HepG2 (cell line): ENCODE measurements around the gene TUBA3C. TPM values are rescaled to one million over a fixed set of nuclear protein-coding genes. Genes with fewer than 3 reads are reported as not detected.

Source experiments
- ATAC-seq: fragments of 200-7000 bp; cut with Tn5 transposase; 3 replicates; pipeline ENCODE4 v1.9.1; 2020; ENCODE audit warnings: mild to moderate bottlenecking, moderate library complexity
- BruUV-seq: library from RNA; stranded (reverse); fragments of 400-500 nt; replicated peaks from 2 replicates; lab custom pipeline; 2021; lab: Mats Ljungman, UMichigan
- CTCF ChIA-PET: fragments of 300-600 bp; formaldehyde crosslinking; extraction: SDS; loops from one replicate; lab custom pipeline; 2021; ENCODE audit warnings: low total read pairs, inconsistent platforms, low intra/inter-chr PET ratio; lab: Yijun Ruan, JAX
- POLR2A ChIA-PET: fragments of 350-600 bp; sonication (Branson Sonifier 250); formaldehyde crosslinking; loops from one replicate; lab custom pipeline; 2020; ENCODE audit warnings: antibody characterized with exemption, inconsistent platforms; lab: Yijun Ruan, JAX
- DNase-seq: peaks from one replicate; pipeline ENCODE4 v3.0.0-alpha.2; 2015; ENCODE audit warnings: low spot score
- FAIRE-seq: peaks from 3 replicates; lab custom pipeline; 2011; peaks lifted over from hg19 to GRCh38; lab: Jason Lieb, UNC
- H2AFZ ChIP-seq: one replicate; pipeline ENCODE4 v1.6.1; 2011; ENCODE audit warnings: low read length, inconsistent platforms
- H3K27ac ChIP-seq: fragments of 300-600 bp; 3 replicates; pipeline ENCODE4 v1.8.0; 2011; ENCODE audit warnings: mixed run types, mild to moderate bottlenecking, mixed read lengths, low read length, inconsistent platforms; ENCODE audit not compliant: insufficient read depth; ENCODE audit errors: extremely low read length
- H3K27me3 ChIP-seq, 2 experiments: fragments of 200-600 bp in 1 of 2; 2 replicates in 1 of 2; 3 replicates in 1 of 2; pipeline versions ENCODE4 v1.6.0 to v1.8.0; 2011; ENCODE audit warnings: low read length in 2 of 2, mild to moderate bottlenecking in 2 of 2, moderate library complexity in 2 of 2, inconsistent platforms in 1 of 2; ENCODE audit not compliant: insufficient read depth in 2 of 2, control insufficient read depth in 1 of 2
- H3K36me3 ChIP-seq, 2 experiments: fragments of 200-600 bp in 1 of 2; replicated peaks in 1 of 2; 2 replicates in 1 of 2; 3 replicates in 1 of 2; pipeline versions ENCODE4 v1.5.1 to v1.8.0; 2011; ENCODE audit warnings: low read length in 2 of 2, inconsistent platforms in 1 of 2; ENCODE audit not compliant: insufficient read depth in 2 of 2, control insufficient read depth in 1 of 2
- H3K4me1 ChIP-seq: 2 replicates; pipeline ENCODE4 v1.5.1; 2012; ENCODE audit warnings: low read length, inconsistent platforms; ENCODE audit not compliant: insufficient read depth
- H3K4me2 ChIP-seq: 2 replicates; pipeline ENCODE4 v1.6.0; 2011; ENCODE audit warnings: low read depth, low read length, inconsistent platforms
- H3K4me3 ChIP-seq, 3 experiments: fragments of 200-600 bp in 1 of 3; sonication (generic), shearing (Covaris generic) in 1 of 3; replicated peaks in 1 of 3; 2 replicates each; pipeline ENCODE4 v1.5.1; 2011 to 2016; ENCODE audit warnings: low read length in 3 of 3, inconsistent platforms in 2 of 3, low read depth in 2 of 3, mild to moderate bottlenecking in 2 of 3, control low read depth in 1 of 3, mixed read lengths in 1 of 3; ENCODE audit not compliant: insufficient read depth in 1 of 3
- H3K79me2 ChIP-seq: one replicate; pipeline ENCODE4 v1.6.1; 2011; ENCODE audit warnings: low read length, inconsistent platforms; ENCODE audit not compliant: insufficient read depth
- H3K9ac ChIP-seq: 2 replicates; pipeline ENCODE4 v1.6.0; 2011; ENCODE audit warnings: mild to moderate bottlenecking, low read depth, low read length, inconsistent platforms; ENCODE audit not compliant: insufficient read depth
- H3K9me3 ChIP-seq: 2 replicates; pipeline ENCODE4 v1.5.1; 2012; ENCODE audit warnings: mild to moderate bottlenecking, low read length
- H4K20me1 ChIP-seq: 2 replicates; pipeline ENCODE4 v1.6.0; 2011; ENCODE audit warnings: inconsistent platforms, mild to moderate bottlenecking, low read length, moderate library complexity; ENCODE audit not compliant: insufficient read depth
- CHD4 ChIP-seq: fragments of 200-600 bp; sonication (generic); IDR thresholded peaks from 2 replicates; pipeline ENCODE4 v1.7.0; 2017; ENCODE audit warnings: mild to moderate bottlenecking, low read length, borderline replicate concordance
- DMAP1 ChIP-seq: IDR thresholded peaks from 2 replicates; pipeline ENCODE4 v1.6.1; 2016
- FOXP4 ChIP-seq: sonication (generic); formaldehyde crosslinking; IDR thresholded peaks from 2 replicates; pipeline ENCODE4 v1.4.0; 2020; ENCODE audit warnings: missing genetic modification reagents
- HOXA5 ChIP-seq: sonication (generic); formaldehyde crosslinking; IDR thresholded peaks from 2 replicates; pipeline ENCODE4 v1.4.0; 2020; ENCODE audit warnings: missing genetic modification reagents
- ISL2 ChIP-seq: sonication (generic); formaldehyde crosslinking; IDR thresholded peaks from 2 replicates; pipeline ENCODE4 v1.5.0; 2020; ENCODE audit warnings: missing genetic modification reagents
- KLF13 ChIP-seq: sonication (generic); formaldehyde crosslinking; IDR thresholded peaks from 2 replicates; pipeline ENCODE4 v1.4.0; 2020; ENCODE audit warnings: mild to moderate bottlenecking, missing genetic modification reagents
- MXI1 ChIP-seq: IDR thresholded peaks from 3 replicates; pipeline ENCODE4 v1.6.1; 2012; ENCODE audit warnings: low read depth, low read length, inconsistent platforms, borderline replicate concordance
- NFRKB ChIP-seq: fragments of 450-650 bp; IDR thresholded peaks from 2 replicates; pipeline ENCODE4 v1.6.1; 2017
- RFXANK ChIP-seq: IDR thresholded peaks from 2 replicates; pipeline ENCODE4 v1.6.1; 2016
- SRSF1 ChIP-seq: fragments of 200-400 bp; formaldehyde crosslinking; optimal IDR thresholded peaks from 2 replicates; pipeline ENCODE3; 2017; ENCODE audit warnings: mild to moderate bottlenecking, low read depth, low read length, moderate library complexity
- TRIM22 ChIP-seq: fragments of 450-650 bp; IDR thresholded peaks from 2 replicates; pipeline ENCODE4 v1.6.1; 2017
- ZBTB42 ChIP-seq: sonication (generic); formaldehyde crosslinking; IDR thresholded peaks from 2 replicates; pipeline ENCODE4 v1.5.0; 2020; ENCODE audit warnings: mild to moderate bottlenecking, missing genetic modification reagents
- ZBTB43 ChIP-seq: sonication (generic); formaldehyde crosslinking; conservative IDR thresholded peaks from 2 replicates; pipeline ENCODE4 v1.4.0; 2020; ENCODE audit warnings: missing genetic modification reagents
- ZKSCAN5 ChIP-seq: sonication (generic); formaldehyde crosslinking; IDR thresholded peaks from 2 replicates; pipeline ENCODE4 v1.5.1; 2020; ENCODE audit warnings: mild to moderate bottlenecking, missing genetic modification reagents
- ZNF44 ChIP-seq: sonication (generic); formaldehyde crosslinking; IDR thresholded peaks from 2 replicates; pipeline ENCODE4 v1.5.1; 2020; ENCODE audit warnings: mild to moderate bottlenecking, missing genetic modification reagents
- ZNF597 ChIP-seq: sonication (generic); formaldehyde crosslinking; IDR thresholded peaks from 2 replicates; pipeline ENCODE4 v1.5.0; 2020; ENCODE audit warnings: missing genetic modification reagents
- ZNF720 ChIP-seq: sonication (generic); formaldehyde crosslinking; IDR thresholded peaks from 2 replicates; pipeline ENCODE4 v1.4.0; 2020; ENCODE audit warnings: missing genetic modification reagents
- ZNF737 ChIP-seq: sonication (generic); formaldehyde crosslinking; IDR thresholded peaks from 2 replicates; pipeline ENCODE4 v1.5.0; 2020; ENCODE audit warnings: missing genetic modification reagents, mild to moderate bottlenecking, borderline replicate concordance
- ZSCAN29 ChIP-seq: sonication (generic); formaldehyde crosslinking; conservative IDR thresholded peaks from 2 replicates; pipeline ENCODE4 v1.4.0; 2020; ENCODE audit warnings: mild to moderate bottlenecking, missing genetic modification reagents
- WGBS: methylation state at CpG from one replicate; pipeline ENCODE4 v1.1.6; 2017; ENCODE audit warnings: low lambda C conversion rate; 5-methylcytosine and 5-hydroxymethylcytosine counted together
- in situ Hi-C: cut with HindIII; loops from 2 replicates; pipeline ENCODE4 v1.10.0; 2017; ENCODE audit warnings: low pct_unique_long_range_greater_than_20kb; ENCODE audit not compliant: extremely low pct_ligation_motif_present
- intact Hi-C: fragments of 100-400 bp; cut with micrococcal nuclease; formaldehyde crosslinking; loops from one replicate; pipeline ENCODE4 v1.10.0; 2022; ENCODE audit not compliant: unreplicated experiment
- polyA plus RNA-seq, 8 experiments: library from polyadenylated mRNA; depleted of rRNA in 3 of 8; stranded (reverse) in 7 of 8; unstranded in 1 of 8; fragments of >200 nt; fragmentation: Illumina TruSeq in 4 of 8; extraction: Trizol in 4 of 8; gene quantifications; 2 replicates each; pipeline versions ENCODE4 v1.2.1 to v1.2.3, GENCODE V29; 2011 to 2016; ENCODE audit warnings: low read depth in 4 of 8, missing spikeins in 1 of 8, mixed read lengths in 1 of 8; ENCODE audit not compliant: insufficient read depth in 1 of 8
- total RNA-seq, 5 experiments: library from RNA; depleted of rRNA; stranded (reverse); fragments of >200 nt; fragmentation: Illumina TruSeq; extraction: Trizol; gene quantifications; 2 replicates each; pipeline ENCODE4 v1.2.3, GENCODE V29; 2016; ENCODE audit warnings: low read depth in 1 of 5

TUBA3C gene
- total and polyA plus RNA-seq, 2 of the 13 experiments (the other 11 are each of a cell fraction or from before 2014, with no cell fraction given) = not detected

GRCh38 chr13:19185086-19185864 is 3.7 kb upstream of the TUBA3C start:
- Histone ChIP-seq H3K36me3 (no peaks in the 10 kb centered on the region), H2AFZ (no peak overlapping the region), H3K9ac (no peak overlapping the region), H3K27me3 (no peaks in the 10 kb centered on the region), H3K4me3 (no peak overlapping the region), H3K79me2 (no peaks in the 10 kb centered on the region), H3K4me2 (no peak overlapping the region), H4K20me1 (no peaks in the 10 kb centered on the region), H3K27ac (no peak overlapping the region), H3K9me3 (no peaks in the 10 kb centered on the region), H3K4me1 (no peaks in the 10 kb centered on the region)
- WGBS = 39% methylated on average over 5 of the region's 8 CpGs
- BruUV-seq = no TSS peak
- TF ChIP-seq ZBTB43 = no peak
- TF ChIP-seq FOXP4 (CRISPR knock-in tag) = no peak
- TF ChIP-seq MXI1 = no peak
- TF ChIP-seq ISL2 (CRISPR knock-in tag) = no peak
- no peak for TF ChIP-seq HOXA5 (CRISPR knock-in tag)
- no peak for TF ChIP-seq ZNF737 (CRISPR knock-in tag)
- no peak for TF ChIP-seq TRIM22
- TF ChIP-seq RFXANK (CRISPR knock-in tag) = no peak
- no peak for TF ChIP-seq ZNF720
- no peak for TF ChIP-seq ZSCAN29
- TF ChIP-seq ZBTB42 = no peak
- TF ChIP-seq KLF13 = no peak
- no peak for TF ChIP-seq SRSF1
- TF ChIP-seq ZNF597 = no peak
- no peak for TF ChIP-seq CHD4
- TF ChIP-seq NFRKB = no peak
- no peak for TF ChIP-seq ZKSCAN5 (CRISPR knock-in tag)
- no peak for TF ChIP-seq DMAP1
- no peak for TF ChIP-seq ZNF44 (CRISPR knock-in tag)
- in situ Hi-C loops = no loop called here
- DNase-seq (no peak), FAIRE-seq (no peak), ATAC-seq (no peak)
- ChIA-PET CTCF (no interaction called here), POLR2A (no interaction called here)
- intact Hi-C loops = no loop called here
